ENCODE measurements around the gene FNBP1. TPM values are rescaled to one million over a fixed set of nuclear protein-coding genes. Genes with fewer than 3 reads are reported as not detected.
"Not testable (repeated sequence)": the region's sequence is repeated elsewhere in the genome, so short reads cannot be mapped to it uniquely, and the experiment has no call there.

FNBP1 gene
- polyA plus RNA-seq, 2 of the 4 experiments (the other 2 are of a cell fraction) = 10.6 to 15.6 TPM

- not testable (repeated sequence) for H3K4me3 ChIP-seq; DNase-seq (ENCODE audit: low read depth in 1 of 2, low spot score in 1 of 2); H3K4me1 ChIP-seq; H3K27ac ChIP-seq; H3K9me3 ChIP-seq; FAIRE-seq; ATAC-seq; H3K4me2 ChIP-seq
- WGBS (ENCODE audit: missing lambda C conversion rate) = 77% methylated on average over 7 of the region's 7 CpGs
- ChIA-PET CTCF (interaction anchor here (1.2 to 2.5 kb wide), 3 partner anchors 14 to 81 kb away, joined by 3 to 7 read pairs (median 3); no protein-coding TSS in a partner anchor), POLR2A (interaction anchor here (0.6 to 0.7 kb wide), 2 partner anchors 19 to 36 kb away, joined by 5 to 10 read pairs; no protein-coding TSS in a partner anchor)
Observed at GRCh38 chr9:129948626-129949025, 94.4 kb downstream of the FNBP1 start.

GRCh38 chr9:129946246-129946995 lies 96.6 kb downstream of the FNBP1 start:
- ChIA-PET CTCF (interaction anchor here (0.7 kb wide), 1 partner anchor 14 kb away, joined by 4 read pairs; no protein-coding TSS in a partner anchor), POLR2A (no interaction called here)
- no peaks in the 10 kb centered on the region for H3K4me1 ChIP-seq
- no peak overlapping the region for H3K4me3 ChIP-seq
- TF ChIP-seq FOSL2 (IDR thresholded peaks at IDR 0.05) = no peak
- no peak for TF ChIP-seq FOSL2 (CRISPR knock-in tag; IDR thresholded peaks at IDR 0.05)
- no peak overlapping the region for H3K27ac ChIP-seq
- 84% methylated on average over 6 of the region's 6 CpGs for WGBS (ENCODE audit: missing lambda C conversion rate)
- H3K9me3 ChIP-seq = peaks cover 16% of the 10 kb centered on the region
- FAIRE-seq = no peak
- ATAC-seq = no peak
- H3K4me2 ChIP-seq = no peak overlapping the region
- DNase-seq (ENCODE audit: low read depth in 1 of 2, low spot score in 1 of 2) = no peak

- Histone ChIP-seq H3K4me1 (no peaks in the 10 kb centered on the region), H3K4me2 (no peak overlapping the region), H3K9me3 (peaks cover 21% of the 10 kb centered on the region), H3K4me3 (no peak overlapping the region), H3K27ac (no peak overlapping the region)
- no peak for TF ChIP-seq CBX2 (IDR thresholded peaks at IDR 0.05; ENCODE audit: borderline replicate concordance, low read depth)
- no peak for TF ChIP-seq ZFP36 (IDR thresholded peaks at IDR 0.05; ENCODE audit: borderline replicate concordance, partially characterized antibody)
- TF ChIP-seq, protein P1, sequence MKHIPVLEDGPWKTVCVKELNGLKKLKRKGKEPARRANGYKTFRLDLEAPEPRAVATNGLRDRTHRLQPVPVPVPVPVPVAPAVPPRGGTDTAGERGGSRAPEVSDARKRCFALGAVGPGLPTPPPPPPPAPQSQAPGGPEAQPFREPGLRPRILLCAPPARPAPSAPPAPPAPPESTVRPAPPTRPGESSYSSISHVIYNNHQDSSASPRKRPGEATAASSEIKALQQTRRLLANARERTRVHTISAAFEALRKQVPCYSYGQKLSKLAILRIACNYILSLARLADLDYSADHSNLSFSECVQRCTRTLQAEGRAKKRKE (CRISPR knock-in tag; IDR thresholded peaks at IDR 0.05; ENCODE audit: low read depth) = no peak
- no peak for TF ChIP-seq TP53 (CRISPR knock-in tag; IDR thresholded peaks at IDR 0.05)
- TF ChIP-seq ESRRA (IDR thresholded peaks at IDR 0.05; ENCODE audit: borderline replicate concordance, low read length) = no peak
- no peak for TF ChIP-seq JUNB (IDR thresholded peaks at IDR 0.05)
- TF ChIP-seq MYC (IDR thresholded peaks at IDR 0.05; ENCODE audit: borderline replicate concordance, low read length) = no peak
- no peak for TF ChIP-seq CBX8 (IDR thresholded peaks at IDR 0.05)
- TF ChIP-seq RFX5 (IDR thresholded peaks at IDR 0.05) = no peak
- TF ChIP-seq SMC3 (IDR thresholded peaks at IDR 0.05) = no peak
- TF ChIP-seq FOSL2 (IDR thresholded peaks at IDR 0.05) = no peak
- no peak for TF ChIP-seq FOSL2 (CRISPR knock-in tag; IDR thresholded peaks at IDR 0.05)
- TF ChIP-seq POLR2AphosphoS2 (conservative IDR thresholded peaks at IDR 0.05; ENCODE audit: low read length) = no peak
- no peak for TF ChIP-seq FOXS1 (CRISPR knock-in tag; IDR thresholded peaks at IDR 0.05)
- TF ChIP-seq CEBPB (IDR thresholded peaks at IDR 0.05) = no peak
- TF ChIP-seq, protein P2, sequence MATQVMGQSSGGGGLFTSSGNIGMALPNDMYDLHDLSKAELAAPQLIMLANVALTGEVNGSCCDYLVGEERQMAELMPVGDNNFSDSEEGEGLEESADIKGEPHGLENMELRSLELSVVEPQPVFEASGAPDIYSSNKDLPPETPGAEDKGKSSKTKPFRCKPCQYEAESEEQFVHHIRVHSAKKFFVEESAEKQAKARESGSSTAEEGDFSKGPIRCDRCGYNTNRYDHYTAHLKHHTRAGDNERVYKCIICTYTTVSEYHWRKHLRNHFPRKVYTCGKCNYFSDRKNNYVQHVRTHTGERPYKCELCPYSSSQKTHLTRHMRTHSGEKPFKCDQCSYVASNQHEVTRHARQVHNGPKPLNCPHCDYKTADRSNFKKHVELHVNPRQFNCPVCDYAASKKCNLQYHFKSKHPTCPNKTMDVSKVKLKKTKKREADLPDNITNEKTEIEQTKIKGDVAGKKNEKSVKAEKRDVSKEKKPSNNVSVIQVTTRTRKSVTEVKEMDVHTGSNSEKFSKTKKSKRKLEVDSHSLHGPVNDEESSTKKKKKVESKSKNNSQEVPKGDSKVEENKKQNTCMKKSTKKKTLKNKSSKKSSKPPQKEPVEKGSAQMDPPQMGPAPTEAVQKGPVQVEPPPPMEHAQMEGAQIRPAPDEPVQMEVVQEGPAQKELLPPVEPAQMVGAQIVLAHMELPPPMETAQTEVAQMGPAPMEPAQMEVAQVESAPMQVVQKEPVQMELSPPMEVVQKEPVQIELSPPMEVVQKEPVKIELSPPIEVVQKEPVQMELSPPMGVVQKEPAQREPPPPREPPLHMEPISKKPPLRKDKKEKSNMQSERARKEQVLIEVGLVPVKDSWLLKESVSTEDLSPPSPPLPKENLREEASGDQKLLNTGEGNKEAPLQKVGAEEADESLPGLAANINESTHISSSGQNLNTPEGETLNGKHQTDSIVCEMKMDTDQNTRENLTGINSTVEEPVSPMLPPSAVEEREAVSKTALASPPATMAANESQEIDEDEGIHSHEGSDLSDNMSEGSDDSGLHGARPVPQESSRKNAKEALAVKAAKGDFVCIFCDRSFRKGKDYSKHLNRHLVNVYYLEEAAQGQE (IDR thresholded peaks at IDR 0.05) = no peak
- no peak for TF ChIP-seq FOSB (CRISPR knock-in tag; IDR thresholded peaks at IDR 0.05)
- no peak for TF ChIP-seq PBX3 (IDR thresholded peaks at IDR 0.05)
- TF ChIP-seq EHMT2 (IDR thresholded peaks at IDR 0.05; ENCODE audit: low read depth) = no peak
- no peak for TF ChIP-seq EHF (CRISPR knock-in tag; IDR thresholded peaks at IDR 0.05)
- no peak for TF ChIP-seq CHD4 (IDR thresholded peaks at IDR 0.05; ENCODE audit: borderline replicate concordance)
- CTCF ChIA-PET = interaction anchor here (1.2 kb wide), 1 partner anchor 11 kb away, joined by 3 read pairs; no protein-coding TSS in a partner anchor
- no peak for DNase-seq (ENCODE audit: low read depth in 1 of 2, low spot score in 1 of 2)
- WGBS (ENCODE audit: missing lambda C conversion rate) = 73% methylated on average over 3 of the region's 3 CpGs
- ATAC-seq = no peak
- POLR2A ChIA-PET = no interaction called here
- FAIRE-seq = no peak
Observed at GRCh38 chr9:129945314-129945713, 97.7 kb downstream of the FNBP1 start.
